Measurements from ENCODE around the gene KCP. TPM values are rescaled to one million over a fixed set of nuclear protein-coding genes. Genes with fewer than 3 reads are reported as not detected.

KCP gene
- polyA plus RNA-seq, 1 of the 3 experiments (the other 2 are of a cell fraction) = not detected

DNA sequence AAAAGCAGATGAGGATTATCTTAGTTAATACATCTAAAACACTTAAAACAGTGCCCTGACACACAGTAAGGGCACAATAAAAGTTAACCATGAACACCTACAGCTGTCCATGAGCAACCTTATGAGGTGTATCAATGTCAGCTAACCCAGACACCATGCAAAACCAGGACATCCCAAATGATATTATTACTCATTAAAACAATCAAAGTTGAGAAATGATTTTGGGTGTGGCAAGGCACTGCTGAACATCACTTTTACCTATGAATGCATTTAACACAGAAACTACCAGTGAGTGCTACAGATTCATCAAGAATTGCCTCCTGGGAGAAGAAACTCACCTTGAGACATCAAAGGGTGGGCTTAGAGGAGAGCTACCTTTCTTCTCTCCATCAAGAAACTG is 45.5 kb upstream of the KCP start:
- DNase-seq = no peak
- no peak overlapping the region for H2AFZ ChIP-seq (ENCODE audit: low read depth)
- H3K4me1 ChIP-seq (ENCODE audit: control insufficient read depth in 1 of 2, insufficient read depth in 2 of 2, low read depth in 1 of 2, low read length in 1 of 2) = peaks cover 5 to 52% of the 10 kb centered on the region in 2 experiments; a peak in 3 of 4 replicates
- peak overlapping the region; percentile 35 to 93; a peak in 3 of 4 replicates for H3K27ac ChIP-seq (ENCODE audit: low read depth in 2 of 2, low read length in 1 of 2)
- H3K9ac ChIP-seq = no peak overlapping the region
- no peak overlapping the region for H3K4me3 ChIP-seq (ENCODE audit: low read depth in 2 of 2, low read length in 1 of 2)
- no peaks in the 10 kb centered on the region; the same call in 1 of the 2 replicates for H4K20me1 ChIP-seq (ENCODE audit: insufficient read depth)
- no peaks in the 10 kb centered on the region for H3K9me3 ChIP-seq
- no peaks in the 10 kb centered on the region for H3K27me3 ChIP-seq (ENCODE audit: insufficient read depth)
- TF ChIP-seq POLR2AphosphoS5 (IDR thresholded peaks at IDR 0.05; ENCODE audit: low read depth, low read length) = no peak
- no peak for TF ChIP-seq RAD21 (IDR thresholded peaks at IDR 0.05; ENCODE audit: low read length)
- no peak for TF ChIP-seq CHD2 (IDR thresholded peaks at IDR 0.05; ENCODE audit: low read length, partially characterized antibody)
- TF ChIP-seq JUND (IDR thresholded peaks at IDR 0.05) = no peak
- TF ChIP-seq SMC3 (IDR thresholded peaks at IDR 0.05; ENCODE audit: low read depth, low read length) = no peak
- no peak for TF ChIP-seq EP300 (IDR thresholded peaks at IDR 0.05; ENCODE audit: borderline replicate concordance in 1 of 2, low read depth in 1 of 2, low read length in 1 of 2)
- no peak for TF ChIP-seq TCF12 (IDR thresholded peaks at IDR 0.05)
- TF ChIP-seq, protein P1, sequence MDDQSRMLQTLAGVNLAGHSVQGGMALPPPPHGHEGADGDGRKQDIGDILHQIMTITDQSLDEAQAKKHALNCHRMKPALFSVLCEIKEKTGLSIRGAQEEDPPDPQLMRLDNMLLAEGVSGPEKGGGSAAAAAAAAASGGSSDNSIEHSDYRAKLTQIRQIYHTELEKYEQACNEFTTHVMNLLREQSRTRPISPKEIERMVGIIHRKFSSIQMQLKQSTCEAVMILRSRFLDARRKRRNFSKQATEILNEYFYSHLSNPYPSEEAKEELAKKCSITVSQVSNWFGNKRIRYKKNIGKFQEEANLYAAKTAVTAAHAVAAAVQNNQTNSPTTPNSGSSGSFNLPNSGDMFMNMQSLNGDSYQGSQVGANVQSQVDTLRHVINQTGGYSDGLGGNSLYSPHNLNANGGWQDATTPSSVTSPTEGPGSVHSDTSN (IDR thresholded peaks at IDR 0.05) = no peak
- TF ChIP-seq, protein P2, sequence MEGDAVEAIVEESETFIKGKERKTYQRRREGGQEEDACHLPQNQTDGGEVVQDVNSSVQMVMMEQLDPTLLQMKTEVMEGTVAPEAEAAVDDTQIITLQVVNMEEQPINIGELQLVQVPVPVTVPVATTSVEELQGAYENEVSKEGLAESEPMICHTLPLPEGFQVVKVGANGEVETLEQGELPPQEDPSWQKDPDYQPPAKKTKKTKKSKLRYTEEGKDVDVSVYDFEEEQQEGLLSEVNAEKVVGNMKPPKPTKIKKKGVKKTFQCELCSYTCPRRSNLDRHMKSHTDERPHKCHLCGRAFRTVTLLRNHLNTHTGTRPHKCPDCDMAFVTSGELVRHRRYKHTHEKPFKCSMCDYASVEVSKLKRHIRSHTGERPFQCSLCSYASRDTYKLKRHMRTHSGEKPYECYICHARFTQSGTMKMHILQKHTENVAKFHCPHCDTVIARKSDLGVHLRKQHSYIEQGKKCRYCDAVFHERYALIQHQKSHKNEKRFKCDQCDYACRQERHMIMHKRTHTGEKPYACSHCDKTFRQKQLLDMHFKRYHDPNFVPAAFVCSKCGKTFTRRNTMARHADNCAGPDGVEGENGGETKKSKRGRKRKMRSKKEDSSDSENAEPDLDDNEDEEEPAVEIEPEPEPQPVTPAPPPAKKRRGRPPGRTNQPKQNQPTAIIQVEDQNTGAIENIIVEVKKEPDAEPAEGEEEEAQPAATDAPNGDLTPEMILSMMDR (IDR thresholded peaks at IDR 0.05) = no peak
- no peak for TF ChIP-seq RFX5 (IDR thresholded peaks at IDR 0.05; ENCODE audit: low read length)
- TF ChIP-seq, protein P3, sequence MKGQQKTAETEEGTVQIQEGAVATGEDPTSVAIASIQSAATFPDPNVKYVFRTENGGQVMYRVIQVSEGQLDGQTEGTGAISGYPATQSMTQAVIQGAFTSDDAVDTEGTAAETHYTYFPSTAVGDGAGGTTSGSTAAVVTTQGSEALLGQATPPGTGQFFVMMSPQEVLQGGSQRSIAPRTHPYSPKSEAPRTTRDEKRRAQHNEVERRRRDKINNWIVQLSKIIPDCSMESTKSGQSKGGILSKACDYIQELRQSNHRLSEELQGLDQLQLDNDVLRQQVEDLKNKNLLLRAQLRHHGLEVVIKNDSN (IDR thresholded peaks at IDR 0.05; ENCODE audit: borderline replicate concordance, low read depth) = no peak
- no peak for TF ChIP-seq YY1 (IDR thresholded peaks at IDR 0.05; ENCODE audit: low read depth)
- no peak for TF ChIP-seq NRF1 (IDR thresholded peaks at IDR 0.05; ENCODE audit: low read depth, low read length)
- TF ChIP-seq MXI1 (IDR thresholded peaks at IDR 0.05; ENCODE audit: low read depth, low read length) = no peak
- no peak for TF ChIP-seq EZH2phosphoT487 (IDR thresholded peaks at IDR 0.05; ENCODE audit: borderline replicate concordance, low read depth)
- H3K36me3 ChIP-seq (replicated peaks in 1 of 2; ENCODE audit: control insufficient read depth in 1 of 2, insufficient read depth in 2 of 2, low read length in 1 of 2) = peaks cover 57 to 74% of the 10 kb centered on the region in 2 experiments
- no peak overlapping the region for H3K4me2 ChIP-seq
- POLR2A ChIA-PET = interaction anchor here (1.5 kb wide), 1 partner anchor 9 kb away, joined by 3 read pairs; no protein-coding TSS in a partner anchor
- H3F3A ChIP-seq (replicated peaks; ENCODE audit: insufficient read depth) = peaks cover 15% of the 10 kb centered on the region
- H3K79me2 ChIP-seq (ENCODE audit: insufficient read depth) = no peaks in the 10 kb centered on the region
- CTCF ChIA-PET = interaction anchor here (0.7 to 4.8 kb wide), 14 partner anchors 9 to 412 kb away, joined by 3 to 32 read pairs (median 4); partner anchors contain the start of genes ATP6V1F and KCP
- H3K9me2 ChIP-seq = no peaks in the 10 kb centered on the region

All from SK-N-SH (cell line).